NOMO-1 (cell line): Measurements from ENCODE around the gene MUC7.

Experiments used
- DNase-seq, 2 experiments: peaks; one replicate each; lab custom pipeline; 2025; ENCODE audit not compliant: unreplicated experiment in 2 of 2; lab: John Stamatoyannopoulos, UW

Gene MUC7

GRCh38 chr4:70531981-70532380, 60.0 kb downstream of the MUC7 start:
- DNase-seq = no peak
